Esophagus mucosa (tissue), 1 donor: ENCODE measurements around the gene MYZAP. TPM values are rescaled to one million over a fixed set of nuclear protein-coding genes. Genes with fewer than 3 reads are reported as not detected.

Source experiments
- ATAC-seq: fragments of 200-7000 bp; cut with Tn5 transposase; one replicate; pipeline ENCODE4 v1.9.1; 2020
- total RNA-seq: library from RNA; stranded (reverse); gene quantifications from one replicate; pipeline ENCODE4 v1.2.4, GENCODE V29; 2023
- donor health status: DM: yes; HTN: yes; CAD: no.

The MYZAP gene
- 19.8 TPM for total RNA-seq

- ATAC-seq = peak; percentile 88
Measured at GRCh38 chr15:57591822-57592367, at the start of gene MYZAP. Gene MYZAP, plus strand, starts transcription at chr15:57591904. Its CDS starts 131 bp downstream, at chr15:57592035.

- no peak for ATAC-seq
Measured at GRCh38 chr15:57542505-57542817, 49.2 kb upstream of the MYZAP start.

- no peak for ATAC-seq
Measured at GRCh38 chr15:57544848-57545480, 46.7 kb upstream of the MYZAP start.

- no peak for ATAC-seq
Measured at GRCh38 chr15:57545995-57546394, 45.7 kb upstream of the MYZAP start.

- ATAC-seq = no peak
Measured at GRCh38 chr15:57547243-57547755, 44.4 kb upstream of the MYZAP start.

- ATAC-seq = no peak
Measured at GRCh38 chr15:57548351-57548750, 43.4 kb upstream of the MYZAP start.

GRCh38 chr15:57548835-57549234 is 42.9 kb upstream of the MYZAP start:
- ATAC-seq = no peak

GRCh38 chr15:57549935-57550334 is 41.8 kb upstream of the MYZAP start:
- no peak for ATAC-seq

- no peak for ATAC-seq
Measured at GRCh38 chr15:57550640-57551039, 41.1 kb upstream of the MYZAP start.

GRCh38 chr15:57551715-57552677 is 39.7 kb upstream of the MYZAP start:
- ATAC-seq = no peak

GRCh38 chr15:57552678-57553334 is 38.9 kb upstream of the MYZAP start:
- ATAC-seq = peak; percentile 15

GRCh38 chr15:57553526-57553925 is 38.2 kb upstream of the MYZAP start:
- no peak for ATAC-seq

GRCh38 chr15:57554063-57554811 is 37.5 kb upstream of the MYZAP start:
- ATAC-seq = no peak

GRCh38 chr15:57554812-57555179 is 36.9 kb upstream of the MYZAP start:
- no peak for ATAC-seq

- ATAC-seq = no peak
Measured at GRCh38 chr15:57555270-57555669, 36.4 kb upstream of the MYZAP start.

GRCh38 chr15:57556040-57556439 is 35.7 kb upstream of the MYZAP start:
- ATAC-seq = no peak

- ATAC-seq = no peak
Measured at GRCh38 chr15:57557267-57557666, 34.4 kb upstream of the MYZAP start.

GRCh38 chr15:57557810-57558209 is 33.9 kb upstream of the MYZAP start:
- ATAC-seq = no peak

GRCh38 chr15:57559875-57560274 is 31.8 kb upstream of the MYZAP start:
- ATAC-seq = peak; percentile 82

- ATAC-seq = peak; percentile 90
Measured at GRCh38 chr15:57561041-57561711, 30.5 kb upstream of the MYZAP start.

- peak; percentile 31 for ATAC-seq
Measured at GRCh38 chr15:57562196-57562769, 29.4 kb upstream of the MYZAP start.
